Thyroid gland (tissue), 4 donors: ENCODE results near the gene GPC6.

Source experiments
- CTCF ChIP-seq, 6 experiments: fragments of 200-600 bp in 3 of 6; fragments of 450-650 bp in 3 of 6; sonication (generic) in 3 of 6; IDR thresholded peaks; one replicate each; pipeline ENCODE4 v1.5.1; 2016 to 2019; ENCODE audit warnings: antibody characterized with exemption in 6 of 6, mild to moderate bottlenecking in 2 of 6, inconsistent platforms in 1 of 6, moderate library complexity in 1 of 6
- POLR2A ChIP-seq, 2 donors: fragments of 450-650 bp; IDR thresholded peaks; one replicate each; pipeline ENCODE4 v1.6.1; 2017; ENCODE audit warnings: antibody characterized with exemption in 2 of 2, mild to moderate bottlenecking in 2 of 2, moderate library complexity in 1 of 2

- TF ChIP-seq CTCF (IDR thresholded peaks at IDR 0.05) (no peak), POLR2A (IDR thresholded peaks at IDR 0.05) (no peak)
Observed at GRCh38 chr13:93740334-93740733, 513.7 kb downstream of the GPC6 start.
